Midbrain (tissue), 1 donor: ENCODE measurements around the gene ZNF564.
A peak's percentile ranks its signal among the peaks of the same experiment; 100 is the strongest.
"Not testable (repeated sequence)": the region's sequence is repeated elsewhere in the genome, so short reads cannot be mapped to it uniquely, and the experiment has no call there.

Source experiments
- DNase-seq: peaks from one replicate; lab custom pipeline; 2025; lab: John Stamatoyannopoulos, UW

Gene ZNF564

GRCh38 chr19:12496480-12496879 lies 54.8 kb downstream of the ZNF564 start:
- DNase-seq = no peak

- peak; percentile 95 for DNase-seq
Measured at GRCh38 chr19:12495002-12495802, 56.1 kb downstream of the ZNF564 start.

- no peak for DNase-seq
Measured at GRCh38 chr19:12494260-12494860, 56.9 kb downstream of the ZNF564 start.

- not testable (repeated sequence) for DNase-seq
Measured at GRCh38 chr19:12486265-12486783, 65.0 kb downstream of the ZNF564 start.

GRCh38 chr19:12485571-12485970 lies 65.7 kb downstream of the ZNF564 start:
- no peak for DNase-seq

GRCh38 chr19:12485052-12485416 lies 66.2 kb downstream of the ZNF564 start:
- no peak for DNase-seq

GRCh38 chr19:12484371-12485051 lies 66.8 kb downstream of the ZNF564 start, which contains the start of gene ZNF709:
Gene ZNF709, minus strand, starts transcription at chr19:12484816. Its CDS starts 159 bp downstream, at chr19:12484657.
- DNase-seq = peak; percentile 94

GRCh38 chr19:12484011-12484370 lies 67.3 kb downstream of the ZNF564 start:
- no peak for DNase-seq

GRCh38 chr19:12482509-12482886 lies 68.8 kb downstream of the ZNF564 start:
- DNase-seq = no peak

GRCh38 chr19:12481781-12482508 lies 69.3 kb downstream of the ZNF564 start:
- no peak for DNase-seq

- no peak for DNase-seq
Measured at GRCh38 chr19:12478234-12478941, 72.9 kb downstream of the ZNF564 start.
